Trophoblast cell (in vitro differentiated cells and primary cell): ENCODE results near the gene HTR6.
A peak's percentile ranks its signal among the peaks of the same experiment; 100 is the strongest.

Experiments
- DNase-seq, 2 donors: peaks; one replicate each; pipeline ENCODE4 v3.0.0-alpha.2; 2016
- H2AFZ ChIP-seq: 2 replicates; pipeline ENCODE4 v1.6.1; 2013; ENCODE audit warnings: low read length, moderate library complexity, mild to moderate bottlenecking; ENCODE audit not compliant: insufficient read depth, poor library complexity
- H2AK5ac ChIP-seq: 2 replicates; pipeline ENCODE4 v1.6.1; 2013; ENCODE audit warnings: mild to moderate bottlenecking, low read length
- H2BK120ac ChIP-seq: 2 replicates; pipeline ENCODE4 v1.6.1; 2013; ENCODE audit warnings: low read length, mild to moderate bottlenecking, moderate library complexity; ENCODE audit not compliant: insufficient read depth, poor library complexity
- H2BK12ac ChIP-seq: 2 replicates; pipeline ENCODE4 v1.6.1; 2013; ENCODE audit warnings: mild to moderate bottlenecking, low read length, moderate library complexity
- H2BK5ac ChIP-seq: 2 replicates; pipeline ENCODE4 v1.6.1; 2013; ENCODE audit warnings: low read length, low read depth, moderate library complexity, mild to moderate bottlenecking; ENCODE audit not compliant: poor library complexity
- H3K14ac ChIP-seq: 2 replicates; pipeline ENCODE4 v1.6.1; 2013; ENCODE audit warnings: mild to moderate bottlenecking, low read length
- H3K18ac ChIP-seq: 2 replicates; pipeline ENCODE4 v1.6.1; 2013; ENCODE audit warnings: mild to moderate bottlenecking, low read length
- H3K23ac ChIP-seq: 2 replicates; pipeline ENCODE4 v1.6.1; 2013; ENCODE audit warnings: low read length
- H3K27ac ChIP-seq: 2 replicates; pipeline ENCODE4 v1.5.1; 2013; ENCODE audit warnings: low read depth, mild to moderate bottlenecking, inconsistent platforms, low read length, moderate library complexity
- H3K27me3 ChIP-seq: 2 replicates; pipeline ENCODE4 v1.6.1; 2013; ENCODE audit warnings: inconsistent platforms, mild to moderate bottlenecking, low read length, moderate library complexity; ENCODE audit not compliant: insufficient read depth
- H3K36me3 ChIP-seq, 2 experiments: 1 replicate in 1 of 2; 2 replicates in 1 of 2; pipeline ENCODE4 v1.6.1; 2013; ENCODE audit warnings: low read length in 2 of 2, mild to moderate bottlenecking in 2 of 2, moderate library complexity in 1 of 2; ENCODE audit not compliant: insufficient read depth in 2 of 2, control insufficient read depth in 1 of 2
- H3K4ac ChIP-seq: 2 replicates; pipeline ENCODE4 v1.6.1; 2013; ENCODE audit warnings: low read depth, mild to moderate bottlenecking, low read length, moderate library complexity
- H3K4me1 ChIP-seq, 2 experiments: 1 replicate in 1 of 2; 2 replicates in 1 of 2; pipeline ENCODE4 v1.6.1; 2013; ENCODE audit warnings: low read length in 2 of 2, mild to moderate bottlenecking in 2 of 2, moderate library complexity in 1 of 2; ENCODE audit not compliant: insufficient read depth in 2 of 2, control insufficient read depth in 1 of 2
- H3K4me2 ChIP-seq: 2 replicates; pipeline ENCODE4 v1.6.1; 2013; ENCODE audit warnings: inconsistent platforms, mild to moderate bottlenecking, low read length, moderate library complexity
- H3K4me3 ChIP-seq: 2 replicates; pipeline ENCODE4 v1.5.1; 2013; ENCODE audit warnings: mild to moderate bottlenecking, low read depth, low read length, inconsistent platforms
- H3K79me1 ChIP-seq: one replicate; pipeline ENCODE4 v1.6.1; 2013; ENCODE audit warnings: low read length
- H3K79me2 ChIP-seq: 2 replicates; pipeline ENCODE4 v1.6.1; 2013; ENCODE audit warnings: low read length, mild to moderate bottlenecking; ENCODE audit not compliant: control insufficient read depth, insufficient read depth, poor library complexity
- H3K9ac ChIP-seq: 2 replicates; pipeline ENCODE4 v1.6.1; 2013; ENCODE audit warnings: mild to moderate bottlenecking, low read length
- H3K9me3 ChIP-seq: 2 replicates; pipeline ENCODE4 v1.6.1; 2013; ENCODE audit warnings: low read depth, mild to moderate bottlenecking, control low read depth, inconsistent platforms, low read length; ENCODE audit not compliant: insufficient read depth
- H4K12ac ChIP-seq: 2 replicates; pipeline ENCODE4 v1.6.1; 2013; ENCODE audit warnings: low read depth, mild to moderate bottlenecking, low read length, moderate library complexity
- H4K8ac ChIP-seq: 2 replicates; pipeline ENCODE4 v1.6.1; 2013; ENCODE audit warnings: low read depth, mild to moderate bottlenecking, low read length, moderate library complexity
- H4K91ac ChIP-seq: one replicate; pipeline ENCODE4 v1.6.1; 2013; ENCODE audit warnings: low read depth, mild to moderate bottlenecking, low read length, moderate library complexity
- WGBS: extraction: QIAGEN DNeasy Blood & Tissue Kit; methylation state at CpG from one replicate; pipeline ENCODE4 v1.1.7; 2013; ENCODE audit warnings: missing lambda C conversion rate; ENCODE audit not compliant: insufficient read length, insufficient coverage; ENCODE audit errors: extremely low coverage; 5-methylcytosine and 5-hydroxymethylcytosine counted together

Gene HTR6

GRCh38 chr1:19696820-19697219, 32.1 kb downstream of the HTR6 start:
- Histone ChIP-seq H3K4me2 (no peak overlapping the region), H3K36me3 (no peaks in the 10 kb centered on the region), H3K4me1 (no peaks in the 10 kb centered on the region), H3K23ac (no peak overlapping the region), H3K79me1 (no peaks in the 10 kb centered on the region), H3K18ac (no peak overlapping the region), H3K9me3 (no peaks in the 10 kb centered on the region), H4K8ac (no peak overlapping the region), H3K27ac (no peak overlapping the region), H2AK5ac (no peak overlapping the region), H3K79me2 (no peaks in the 10 kb centered on the region), H4K91ac (no peak overlapping the region), H2BK12ac (no peak overlapping the region), H2AFZ (no peak overlapping the region), H3K4me3 (no peak overlapping the region), H3K9ac (no peak overlapping the region), H4K12ac (no peak overlapping the region), H3K4ac (no peak overlapping the region), H2BK5ac (no peak overlapping the region), H3K14ac (no peak overlapping the region), H3K27me3 (no peaks in the 10 kb centered on the region), H2BK120ac (no peak overlapping the region)
- DNase-seq, result no peak
- WGBS, result no CpG with 5 or more reads among the region's 8 CpGs

DNA sequence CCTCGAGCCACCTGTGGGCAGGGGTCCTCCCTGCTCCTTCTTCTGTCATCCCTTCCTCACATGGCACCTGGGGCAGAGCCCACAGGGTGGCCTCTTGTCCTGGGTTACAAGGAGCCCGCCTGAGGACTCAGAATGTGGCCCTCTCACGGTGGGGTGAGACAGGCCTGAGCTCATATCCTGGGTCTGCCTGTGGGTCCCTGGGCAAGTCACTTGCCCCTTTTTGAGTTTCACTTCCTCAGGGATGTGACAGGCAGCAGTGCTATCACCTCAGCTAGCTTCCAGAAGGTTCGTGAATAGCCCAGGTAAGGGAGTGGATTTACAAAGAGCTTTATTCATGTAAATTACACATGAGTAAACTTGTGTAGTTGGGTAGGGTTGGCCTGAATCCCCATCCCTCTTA, 33.5 kb downstream of the HTR6 start:
- Histone ChIP-seq H3K27ac (no peak overlapping the region), H3K14ac (no peak overlapping the region), H3K36me3 (no peaks in the 10 kb centered on the region), H2AFZ (no peak overlapping the region), H3K4me2 (no peak overlapping the region), H4K91ac (no peak overlapping the region), H4K8ac (no peak overlapping the region), H3K4me1 (no peaks in the 10 kb centered on the region), H3K9ac (no peak overlapping the region), H3K18ac (no peak overlapping the region), H3K79me2 (no peaks in the 10 kb centered on the region), H3K9me3 (no peaks in the 10 kb centered on the region), H2AK5ac (no peak overlapping the region), H2BK12ac (no peak overlapping the region), H2BK120ac (no peak overlapping the region), H3K79me1 (no peaks in the 10 kb centered on the region), H3K27me3 (no peaks in the 10 kb centered on the region), H3K4ac (no peak overlapping the region), H2BK5ac (no peak overlapping the region), H4K12ac (no peak overlapping the region), H3K4me3 (no peak overlapping the region), H3K23ac (no peak overlapping the region)
- no CpG with 5 or more reads among the region's 4 CpGs for WGBS
- no peak for DNase-seq

DNA sequence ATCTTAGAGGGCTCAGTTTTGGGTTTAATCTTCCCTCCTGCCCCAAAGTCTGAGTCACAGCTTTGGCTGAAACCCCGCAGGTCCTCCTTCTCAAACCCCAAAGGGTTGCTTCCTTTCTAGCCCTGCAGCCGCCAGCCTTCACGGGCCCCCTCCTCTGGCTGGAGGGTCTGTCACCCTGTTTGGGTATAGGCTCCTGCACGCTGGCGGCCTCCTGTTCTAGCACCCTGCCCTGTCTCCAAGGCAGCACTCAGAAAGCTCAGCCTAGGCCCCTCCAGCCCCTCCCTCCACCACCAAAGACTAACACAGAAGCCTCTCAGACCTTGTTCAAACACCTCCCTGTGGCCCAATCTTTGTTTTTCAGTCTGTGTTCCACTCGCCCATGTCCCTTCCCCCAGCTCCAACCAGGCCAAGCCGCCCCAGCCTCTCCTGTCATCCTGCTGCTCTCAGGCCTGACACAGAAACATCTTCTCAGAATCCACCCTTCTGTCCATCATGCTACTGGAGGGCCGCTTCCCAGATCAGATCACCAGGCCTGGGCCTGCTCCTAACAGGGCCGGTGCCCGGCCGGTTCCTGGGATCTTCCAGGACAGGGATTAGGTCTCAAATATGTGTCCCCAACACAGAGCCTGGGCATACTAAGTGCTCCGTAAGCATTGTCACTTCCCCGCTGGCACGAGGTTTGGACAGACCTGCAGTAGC, 35.6 kb downstream of the HTR6 start:
- no peak overlapping the region for H3K4me2 ChIP-seq
- H2BK5ac ChIP-seq, result no peak overlapping the region
- H2AK5ac ChIP-seq, result no peak overlapping the region
- H2AFZ ChIP-seq, result no peak overlapping the region
- peak overlapping the region; percentile 68 for H3K9ac ChIP-seq
- no peak overlapping the region for H3K27ac ChIP-seq
- no peaks in the 10 kb centered on the region for H3K9me3 ChIP-seq
- H2BK12ac ChIP-seq, result no peak overlapping the region
- DNase-seq, result no peak
- no peaks in the 10 kb centered on the region for H3K36me3 ChIP-seq
- H3K14ac ChIP-seq, result no peak overlapping the region
- no peaks in the 10 kb centered on the region for H3K27me3 ChIP-seq
- no peak overlapping the region for H4K12ac ChIP-seq
- H4K8ac ChIP-seq, result no peak overlapping the region
- H3K4ac ChIP-seq, result no peak overlapping the region
- H4K91ac ChIP-seq, result no peak overlapping the region
- no peaks in the 10 kb centered on the region for H3K79me2 ChIP-seq
- H3K79me1 ChIP-seq, result no peaks in the 10 kb centered on the region
- H3K4me3 ChIP-seq, result no peak overlapping the region
- no CpG with 5 or more reads among the region's 14 CpGs for WGBS
- H3K4me1 ChIP-seq, result peaks cover 3 to 4% of the 10 kb centered on the region in 2 experiments
- no peak overlapping the region for H3K23ac ChIP-seq
- no peak overlapping the region for H2BK120ac ChIP-seq
- H3K18ac ChIP-seq, result no peak overlapping the region

- Histone ChIP-seq H3K4me1 (peaks cover 3 to 4% of the 10 kb centered on the region in 2 experiments), H3K18ac (no peak overlapping the region), H2BK12ac (no peak overlapping the region), H3K36me3 (no peaks in the 10 kb centered on the region), H2BK5ac (no peak overlapping the region), H3K27ac (no peak overlapping the region), H4K91ac (no peak overlapping the region), H3K4me3 (no peak overlapping the region), H3K14ac (no peak overlapping the region), H3K23ac (no peak overlapping the region), H3K79me2 (no peaks in the 10 kb centered on the region), H3K9me3 (no peaks in the 10 kb centered on the region), H3K27me3 (no peaks in the 10 kb centered on the region), H2BK120ac (no peak overlapping the region), H2AK5ac (no peak overlapping the region), H3K9ac (no peak overlapping the region), H3K4me2 (no peak overlapping the region), H3K79me1 (no peaks in the 10 kb centered on the region), H2AFZ (no peak overlapping the region), H4K8ac (no peak overlapping the region), H3K4ac (no peak overlapping the region), H4K12ac (no peak overlapping the region)
- WGBS, result no CpG with 5 or more reads among the region's 3 CpGs
- no peak for DNase-seq
Observed at GRCh38 chr1:19703280-19703679, 38.6 kb downstream of the HTR6 start.
